ENCODE results near the gene RAP1A.

RAP1A gene

DNA sequence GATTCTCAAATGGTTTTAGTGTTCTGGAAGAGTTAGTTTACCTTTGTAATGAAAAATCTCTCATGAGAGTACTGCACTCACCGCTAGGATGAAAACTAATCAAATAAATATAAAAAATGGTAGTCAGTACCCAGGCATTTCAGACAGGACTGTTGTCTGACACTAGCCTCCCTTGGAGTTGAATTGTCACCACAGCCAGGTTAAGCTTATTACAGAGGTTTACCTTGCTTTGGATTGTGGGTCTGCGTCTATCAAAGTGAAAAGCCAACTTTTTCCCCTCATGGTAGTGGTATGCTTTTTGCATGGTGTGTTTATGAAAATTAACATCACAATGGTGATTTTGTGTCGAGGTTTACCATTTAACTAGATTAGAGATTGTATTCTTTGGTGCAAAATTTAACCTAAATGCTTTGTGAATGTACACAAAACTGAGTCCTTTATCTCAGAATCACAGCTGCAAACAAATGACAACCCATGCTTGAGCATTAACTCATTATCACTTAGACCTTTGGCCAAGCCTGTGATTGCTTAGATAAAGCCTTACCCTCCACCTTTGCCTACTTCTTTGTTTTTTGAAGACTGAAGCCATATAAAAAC, 20.1 kb downstream of the RAP1A start:
- Histone ChIP-seq H3K36me3 (ENCODE audit: control insufficient read depth, insufficient read depth, low read length) (no peaks in the 10 kb centered on the region), H3K27me3 (ENCODE audit: control insufficient read depth, insufficient read depth, low read length) (no peaks in the 10 kb centered on the region), H3K4me1 (ENCODE audit: control insufficient read depth, insufficient read depth, low read length) (peaks cover 4% of the 10 kb centered on the region), H3K27ac (ENCODE audit: low read depth, low read length) (no peak overlapping the region), H3K9ac (ENCODE audit: low read length) (no peak overlapping the region), H3K4me3 (ENCODE audit: low read length) (no peak overlapping the region)

DNA sequence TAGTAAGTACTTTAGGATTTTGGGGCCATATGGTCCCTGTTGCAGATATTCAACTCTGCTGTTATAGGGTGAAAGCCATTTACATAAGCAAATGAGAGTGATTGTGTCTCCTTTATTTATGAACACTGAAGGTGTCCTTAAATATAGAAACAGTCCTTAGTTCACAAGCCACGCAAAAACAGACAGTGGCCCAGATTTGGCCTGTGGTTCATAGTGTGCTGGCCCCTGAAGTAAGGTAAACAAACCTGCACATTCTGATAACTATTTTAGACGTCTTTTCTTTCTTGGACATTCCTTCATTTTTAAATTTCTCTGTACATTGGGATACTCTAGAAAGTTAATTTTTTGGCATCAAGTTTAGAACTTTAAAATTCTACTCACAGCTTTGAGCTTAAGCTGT, 23.5 kb downstream of the RAP1A start:
- H3K27ac ChIP-seq (ENCODE audit: low read depth, low read length), result no peak overlapping the region
- no peaks in the 10 kb centered on the region for H3K27me3 ChIP-seq (ENCODE audit: control insufficient read depth, insufficient read depth, low read length)
- no peaks in the 10 kb centered on the region for H3K36me3 ChIP-seq (ENCODE audit: control insufficient read depth, insufficient read depth, low read length)
- H3K9ac ChIP-seq (ENCODE audit: low read length), result no peak overlapping the region
- peaks cover 2% of the 10 kb centered on the region for H3K4me1 ChIP-seq (ENCODE audit: control insufficient read depth, insufficient read depth, low read length)
- no peak overlapping the region for H3K4me3 ChIP-seq (ENCODE audit: low read length)

GRCh38 chr1:111643696-111644095, 24.1 kb downstream of the RAP1A start:
- Histone ChIP-seq H3K36me3 (ENCODE audit: control insufficient read depth, insufficient read depth, low read length) (no peaks in the 10 kb centered on the region), H3K27me3 (ENCODE audit: control insufficient read depth, insufficient read depth, low read length) (no peaks in the 10 kb centered on the region), H3K9ac (ENCODE audit: low read length) (no peak overlapping the region), H3K4me1 (ENCODE audit: control insufficient read depth, insufficient read depth, low read length) (no peaks in the 10 kb centered on the region), H3K27ac (ENCODE audit: low read depth, low read length) (no peak overlapping the region), H3K4me3 (ENCODE audit: low read length) (no peak overlapping the region)

- Histone ChIP-seq H3K27me3 (ENCODE audit: control insufficient read depth, insufficient read depth, low read length) (no peaks in the 10 kb centered on the region), H3K4me1 (ENCODE audit: control insufficient read depth, insufficient read depth, low read length) (no peaks in the 10 kb centered on the region), H3K4me3 (ENCODE audit: low read length) (no peak overlapping the region), H3K9ac (ENCODE audit: low read length) (no peak overlapping the region), H3K36me3 (ENCODE audit: control insufficient read depth, insufficient read depth, low read length) (no peaks in the 10 kb centered on the region), H3K27ac (ENCODE audit: low read depth, low read length) (no peak overlapping the region)
Observed at GRCh38 chr1:111644506-111644905, 24.9 kb downstream of the RAP1A start.

DNA sequence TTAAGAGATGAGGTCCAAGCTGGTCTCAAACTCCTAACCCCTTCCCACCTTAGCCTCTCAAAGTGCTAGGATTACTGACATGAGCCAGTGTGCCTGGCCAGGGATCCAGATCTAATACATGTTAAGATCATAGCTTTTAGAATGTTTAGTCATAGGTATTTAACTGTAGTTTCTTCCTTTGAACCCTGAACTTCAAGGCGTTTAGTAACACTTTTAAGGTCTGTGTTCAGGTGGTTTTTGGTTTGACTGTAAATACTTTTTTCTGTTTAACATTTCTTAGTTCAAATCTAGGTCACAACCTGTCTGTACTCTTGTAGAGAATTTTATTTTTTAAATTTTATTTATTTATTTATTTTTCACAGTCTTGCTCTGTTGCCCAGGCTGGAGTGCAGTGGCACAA, 28.1 kb downstream of the RAP1A start:
- Histone ChIP-seq H3K36me3 (ENCODE audit: control insufficient read depth, insufficient read depth, low read length) (no peaks in the 10 kb centered on the region), H3K4me3 (ENCODE audit: low read length) (no peak overlapping the region), H3K27me3 (ENCODE audit: control insufficient read depth, insufficient read depth, low read length) (no peaks in the 10 kb centered on the region), H3K9ac (ENCODE audit: low read length) (no peak overlapping the region), H3K4me1 (ENCODE audit: control insufficient read depth, insufficient read depth, low read length) (no peaks in the 10 kb centered on the region), H3K27ac (ENCODE audit: low read depth, low read length) (no peak overlapping the region)

DNA sequence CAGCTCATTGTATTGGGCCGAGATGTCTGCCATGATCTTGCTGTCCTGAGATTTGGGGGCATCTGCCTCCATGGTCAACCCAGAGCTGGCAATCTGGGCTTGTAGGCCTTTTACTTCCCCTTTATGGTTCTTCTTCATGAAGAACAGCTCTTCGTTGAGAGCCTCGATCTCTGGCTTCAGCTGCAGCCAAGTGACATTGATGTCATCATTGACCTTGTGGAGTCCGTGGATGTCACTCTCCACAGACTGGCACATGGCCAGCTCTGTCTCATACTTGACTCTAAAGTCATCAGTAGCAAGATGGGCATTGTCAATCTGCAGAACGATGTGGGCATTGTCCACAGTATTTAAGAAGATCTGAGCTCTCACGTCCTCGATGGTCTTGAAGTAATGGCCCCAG, 29.2 kb downstream of the RAP1A start:
- Histone ChIP-seq H3K27me3 (ENCODE audit: control insufficient read depth, insufficient read depth, low read length) (no peaks in the 10 kb centered on the region), H3K4me1 (ENCODE audit: control insufficient read depth, insufficient read depth, low read length) (peaks cover 2% of the 10 kb centered on the region), H3K4me3 (ENCODE audit: low read length) (no peak overlapping the region), H3K9ac (ENCODE audit: low read length) (no peak overlapping the region), H3K36me3 (ENCODE audit: control insufficient read depth, insufficient read depth, low read length) (no peaks in the 10 kb centered on the region), H3K27ac (ENCODE audit: low read depth, low read length) (no peak overlapping the region)

- H3K9ac ChIP-seq (ENCODE audit: low read length), result no peak overlapping the region
- peaks cover 3% of the 10 kb centered on the region for H3K4me1 ChIP-seq (ENCODE audit: control insufficient read depth, insufficient read depth, low read length)
- H3K4me3 ChIP-seq (ENCODE audit: low read length), result no peak overlapping the region
- no peak overlapping the region for H3K27ac ChIP-seq (ENCODE audit: low read depth, low read length)
- no peaks in the 10 kb centered on the region for H3K36me3 ChIP-seq (ENCODE audit: control insufficient read depth, insufficient read depth, low read length)
- H3K27me3 ChIP-seq (ENCODE audit: control insufficient read depth, insufficient read depth, low read length), result no peaks in the 10 kb centered on the region
Observed at GRCh38 chr1:111649227-111649626, 29.6 kb downstream of the RAP1A start.

- Histone ChIP-seq H3K36me3 (ENCODE audit: control insufficient read depth, insufficient read depth, low read length) (no peaks in the 10 kb centered on the region), H3K4me3 (ENCODE audit: low read length) (no peak overlapping the region), H3K9ac (ENCODE audit: low read length) (no peak overlapping the region), H3K27ac (ENCODE audit: low read depth, low read length) (no peak overlapping the region), H3K27me3 (ENCODE audit: control insufficient read depth, insufficient read depth, low read length) (no peaks in the 10 kb centered on the region), H3K4me1 (ENCODE audit: control insufficient read depth, insufficient read depth, low read length) (peaks cover 3% of the 10 kb centered on the region)
Observed at GRCh38 chr1:111649648-111650047, 30.1 kb downstream of the RAP1A start.

DNA sequence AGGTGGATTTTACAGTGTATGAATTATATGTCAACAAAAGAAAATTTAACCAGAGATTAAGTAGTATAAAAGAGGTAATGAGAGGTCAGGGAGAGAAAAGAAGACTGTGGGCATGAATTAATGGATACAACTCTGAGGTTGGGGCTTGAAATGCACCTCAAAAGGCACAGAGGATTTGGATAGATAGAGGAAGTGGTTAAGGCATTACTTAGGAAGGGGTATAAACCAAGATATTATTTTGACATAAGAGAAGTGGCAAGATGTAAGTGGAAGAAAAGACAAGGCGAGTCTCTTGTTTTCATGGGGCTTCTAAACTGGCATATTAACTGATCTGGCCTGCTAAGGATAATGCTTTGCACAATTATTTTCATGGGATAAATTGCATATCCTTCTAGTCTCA, 34.1 kb downstream of the RAP1A start:
- peak overlapping the region; percentile 45 for H3K27ac ChIP-seq (ENCODE audit: low read depth, low read length)
- H3K27me3 ChIP-seq (ENCODE audit: control insufficient read depth, insufficient read depth, low read length), result no peaks in the 10 kb centered on the region
- H3K4me1 ChIP-seq (ENCODE audit: control insufficient read depth, insufficient read depth, low read length), result peaks cover 10% of the 10 kb centered on the region
- H3K9ac ChIP-seq (ENCODE audit: low read length), result no peak overlapping the region
- no peaks in the 10 kb centered on the region for H3K36me3 ChIP-seq (ENCODE audit: control insufficient read depth, insufficient read depth, low read length)
- H3K4me3 ChIP-seq (ENCODE audit: low read length), result no peak overlapping the region

GRCh38 chr1:111654839-111655238, 35.2 kb downstream of the RAP1A start:
- H3K27me3 ChIP-seq (ENCODE audit: control insufficient read depth, insufficient read depth, low read length), result no peaks in the 10 kb centered on the region
- no peaks in the 10 kb centered on the region for H3K36me3 ChIP-seq (ENCODE audit: control insufficient read depth, insufficient read depth, low read length)
- no peak overlapping the region for H3K4me3 ChIP-seq (ENCODE audit: low read length)
- H3K4me1 ChIP-seq (ENCODE audit: control insufficient read depth, insufficient read depth, low read length), result peaks cover 10% of the 10 kb centered on the region
- H3K9ac ChIP-seq (ENCODE audit: low read length), result no peak overlapping the region
- no peak overlapping the region for H3K27ac ChIP-seq (ENCODE audit: low read depth, low read length)

GRCh38 chr1:111656086-111657017, 36.8 kb downstream of the RAP1A start:
- Histone ChIP-seq H3K27ac (ENCODE audit: low read depth, low read length) (no peak overlapping the region), H3K4me1 (ENCODE audit: control insufficient read depth, insufficient read depth, low read length) (peaks cover 22% of the 10 kb centered on the region), H3K4me3 (ENCODE audit: low read length) (no peak overlapping the region), H3K9ac (ENCODE audit: low read length) (no peak overlapping the region), H3K27me3 (ENCODE audit: control insufficient read depth, insufficient read depth, low read length) (no peaks in the 10 kb centered on the region), H3K36me3 (ENCODE audit: control insufficient read depth, insufficient read depth, low read length) (no peaks in the 10 kb centered on the region)

DNA sequence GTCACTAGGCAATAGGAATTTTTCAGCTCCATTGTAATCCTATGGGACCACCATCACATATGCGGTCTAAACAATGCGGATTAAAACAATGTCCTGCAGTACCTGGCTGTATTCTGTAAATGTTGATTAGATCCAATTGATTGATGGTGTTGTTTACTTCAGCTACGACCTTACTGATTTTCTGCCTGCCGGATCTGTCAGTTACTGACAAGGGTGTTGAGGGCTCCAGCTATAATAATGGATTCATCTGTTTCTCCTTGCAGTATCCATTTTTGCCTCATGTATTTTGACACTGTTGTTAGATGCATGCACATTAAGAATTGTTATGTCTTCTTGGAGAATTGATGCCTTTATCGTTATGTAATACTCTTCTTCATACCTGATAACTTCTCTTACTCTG, 39.0 kb downstream of the RAP1A start:
- Histone ChIP-seq H3K36me3 (ENCODE audit: control insufficient read depth, insufficient read depth, low read length) (no peaks in the 10 kb centered on the region), H3K27me3 (ENCODE audit: control insufficient read depth, insufficient read depth, low read length) (no peaks in the 10 kb centered on the region), H3K4me3 (ENCODE audit: low read length) (no peak overlapping the region), H3K27ac (ENCODE audit: low read depth, low read length) (peak overlapping the region; percentile 3), H3K9ac (ENCODE audit: low read length) (no peak overlapping the region), H3K4me1 (ENCODE audit: control insufficient read depth, insufficient read depth, low read length) (peaks cover 22% of the 10 kb centered on the region)

Data from rectal smooth muscle tissue (tissue), 1 donor.